Heart left ventricle (tissue), 16 donors: ENCODE results near the gene RBM23. TPM values are rescaled to one million over a fixed set of nuclear protein-coding genes. Genes with fewer than 3 reads are reported as not detected.

Source experiments
- ATAC-seq, 4 donors: fragments of 200-7000 bp; cut with Tn5 transposase; one replicate each; pipeline ENCODE4 v1.9.1; 2020 to 2022; ENCODE audit warnings: moderate library complexity in 4 of 4, mild to moderate bottlenecking in 3 of 4, moderate number of reproducible peaks in 1 of 4
- DNase-seq, 5 donors: peaks; one replicate each; pipeline ENCODE4 v3.0.0-alpha.2; 2020
- H3K27ac ChIP-seq, 12 donors: fragments of 200-600 bp; sonication (generic) in 4 of 12; one replicate each; pipeline versions ENCODE4 v1.5.0 to v1.8.0; 2016 to 2022; ENCODE audit warnings: mild to moderate bottlenecking in 2 of 12
- H3K27me3 ChIP-seq, 9 donors: fragments of 200-600 bp; sonication (generic) in 2 of 9; one replicate each; pipeline versions ENCODE4 v1.5.1 to v1.8.0; 2016 to 2022; ENCODE audit warnings: mild to moderate bottlenecking in 3 of 9
- H3K36me3 ChIP-seq, 9 donors: fragments of 200-600 bp; sonication (generic) in 2 of 9; one replicate each; pipeline versions ENCODE4 v1.5.0 to v1.8.0; 2018 to 2022; ENCODE audit warnings: mild to moderate bottlenecking in 2 of 9
- H3K4me1 ChIP-seq, 12 donors: fragments of 200-600 bp; sonication (generic) in 4 of 12; one replicate each; pipeline versions ENCODE4 v1.5.0 to v1.8.0; 2016 to 2022; ENCODE audit warnings: mild to moderate bottlenecking in 3 of 12
- H3K4me3 ChIP-seq, 12 donors: fragments of 200-600 bp; sonication (generic) in 4 of 12; one replicate each; pipeline versions ENCODE4 v1.5.0 to v1.8.0; 2017 to 2022; ENCODE audit warnings: mild to moderate bottlenecking in 9 of 12, moderate library complexity in 4 of 12
- H3K9me3 ChIP-seq, 12 donors: fragments of 200-600 bp; sonication (generic) in 4 of 12; one replicate each; pipeline versions ENCODE4 v1.5.0 to v1.8.0; 2016 to 2022; ENCODE audit warnings: mild to moderate bottlenecking in 1 of 12
- CTCF ChIP-seq, 12 donors: fragments of 200-600 bp; sonication (generic) in 4 of 12; IDR thresholded peaks; one replicate each; pipeline versions ENCODE4 v1.5.0 to v1.8.0; 2018 to 2022; ENCODE audit warnings: antibody characterized with exemption in 12 of 12, mild to moderate bottlenecking in 5 of 12
- POLR2A ChIP-seq, 2 donors: fragments of 450-650 bp; IDR thresholded peaks; one replicate each; pipeline ENCODE4 v1.6.1; 2017; ENCODE audit warnings: antibody characterized with exemption in 2 of 2, mild to moderate bottlenecking in 2 of 2, moderate library complexity in 2 of 2
- WGBS, 4 donors: extraction: QIAGEN DNeasy Blood & Tissue Kit in 2 of 4; methylation state at CpG; one replicate each; pipeline versions ENCODE4 v1.1.5 to v1.1.7; 2013 to 2018; 5-methylcytosine and 5-hydroxymethylcytosine counted together
- intact Hi-C, 10 donors: fragments of 100-400 bp; cut with DNase I; formaldehyde crosslinking; loops; one replicate each; pipeline versions ENCODE4 v1.11.1 to v1.14.2; 2022
- polyA plus RNA-seq, 2 donors: library from polyadenylated mRNA; stranded (reverse); fragments of 200-250 nt; gene quantifications; one replicate each; pipeline ENCODE4 v1.2.3, GENCODE V29; 2013
- total RNA-seq, 9 donors: library from RNA; depleted of rRNA in 2 of 9; stranded (reverse); fragments of >200 nt in 2 of 9; fragmentation: NEBNext Ultra II Directional in 3 of 9; extraction: Animal tissue kit (Norgen Biotek cat#: 25700) in 3 of 9; gene quantifications; one replicate each; pipeline versions ENCODE4 v1.1.0 to v1.2.4, GENCODE V29; 2016 to 2023
- donor health status: ischemic (EF 13 %, LVEDD 7.1; RV severe dilation, severe dysfunction).
- donor health status: healthy with polysubstance abuse.
- donor health status: DM: no; HTN: yes; CAD: no.
- donor health status: DM: no; HTN: no; CAD: no.
- donor health status: ischemic (EF 25% LVEDD 6.9; RV normal size, moderate dysfunction).
- donor health status: ischemic (EF 25% LVEDD 5.7; RV mildly dilated, moderate dysfunction).
- donor health status: healthy.
- donor health status: DM: yes; HTN: yes; CAD: no.
- donor health status: ischemic (EF 35%, LVEDD 5.7; RV mildly dilated, moderate dysfunction).
- donor health status: nonischemic (EF 11% LVEDD 7.7; RV severe dilation, severe dysfunction).
- donor health status: DM: yes; HTN: yes; CAD: no.
- donor health status: PGD.
- donor health status: ischemic (EF 29% LVEDD 5.4; RV normal size, mild dysfunction).
- donor health status: nonischemic (EF 23%, LVEDD 6.1; RV moderate dilation, normal function).

RBM23 gene
- total and polyA plus RNA-seq, 11 donors, result 14.8 to 52.7 (median 41.6) TPM

- ATAC-seq (no peak), DNase-seq (no peak)
- H3K27me3 ChIP-seq, result no peaks in the 10 kb centered on the region
- intact Hi-C loops, result no loop called here
- H3K4me1 ChIP-seq, result peaks cover 0 to 28% (median 9%) of the 10 kb centered on the region in 12 donors
- TF ChIP-seq CTCF (IDR thresholded peaks at IDR 0.05), result no peak
- H3K27ac ChIP-seq, result no peak overlapping the region
- H3K9me3 ChIP-seq, result no peaks in the 10 kb centered on the region
- H3K4me3 ChIP-seq, result no peak overlapping the region
- WGBS, 4 donors, result 91 to 95% (median 91%) methylated on average over 8 to 11 of the region's 11 CpGs
- no peaks in the 10 kb centered on the region for H3K36me3 ChIP-seq
These were observed 34.0 kb downstream of the RBM23 start for GRCh38 chr14:22884738-22885523.

GRCh38 chr14:22884076-22884737 lies 34.7 kb downstream of the RBM23 start:
- no peak overlapping the region for H3K27ac ChIP-seq
- DNase-seq (no peak), ATAC-seq (no peak)
- H3K9me3 ChIP-seq, result no peaks in the 10 kb centered on the region
- TF ChIP-seq CTCF (IDR thresholded peaks at IDR 0.05) (no peak), POLR2A (IDR thresholded peaks at IDR 0.05) (no peak)
- no peaks in the 10 kb centered on the region for H3K27me3 ChIP-seq
- H3K36me3 ChIP-seq, result peaks cover 0 to 7% (median 0%) of the 10 kb centered on the region in 9 donors
- intact Hi-C loops, result no loop called here
- 87 to 91% (median 90%) methylated on average over 5 to 7 of the region's 7 CpGs for whole genome bisulfite sequencing, 4 donors
- peaks cover 0 to 28% (median 9%) of the 10 kb centered on the region in 12 donors for H3K4me1 ChIP-seq
- no peak overlapping the region for H3K4me3 ChIP-seq

GRCh38 chr14:22883173-22883976 lies 35.6 kb downstream of the RBM23 start, which contains the start of gene REM2:
Gene REM2, plus strand, starts transcription at chr14:22883222. Its CDS starts 66 bp downstream, at chr14:22883288.
- intact Hi-C loops, result no loop called here
- TF ChIP-seq CTCF (IDR thresholded peaks at IDR 0.05) (no peak), POLR2A (IDR thresholded peaks at IDR 0.05) (no peak)

More at GRCh38 chr14:22883173-22883976, 35.6 kb downstream of the RBM23 start, which contains the start of gene REM2:
- H3K4me3 ChIP-seq, result no peak within 1 kb of the TSS
- no peaks in the 10 kb centered on the region for H3K27me3 ChIP-seq
- ATAC-seq, result no peak
- peaks cover 0 to 28% (median 9%) of the 10 kb centered on the region in 12 donors for H3K4me1 ChIP-seq
- no peak within 1 kb of the TSS for H3K27ac ChIP-seq
- WGBS, 4 donors, result 26 to 34% (median 30%) methylated on average over 14 to 15 of the region's 15 CpGs
- H3K9me3 ChIP-seq, result no peaks in the 10 kb centered on the region
- peaks cover 0 to 15% (median 4%) of the 10 kb centered on the region in 9 donors for H3K36me3 ChIP-seq
- no peak for DNase-seq
